Measurements from ENCODE around the gene CACNB2.

DNA sequence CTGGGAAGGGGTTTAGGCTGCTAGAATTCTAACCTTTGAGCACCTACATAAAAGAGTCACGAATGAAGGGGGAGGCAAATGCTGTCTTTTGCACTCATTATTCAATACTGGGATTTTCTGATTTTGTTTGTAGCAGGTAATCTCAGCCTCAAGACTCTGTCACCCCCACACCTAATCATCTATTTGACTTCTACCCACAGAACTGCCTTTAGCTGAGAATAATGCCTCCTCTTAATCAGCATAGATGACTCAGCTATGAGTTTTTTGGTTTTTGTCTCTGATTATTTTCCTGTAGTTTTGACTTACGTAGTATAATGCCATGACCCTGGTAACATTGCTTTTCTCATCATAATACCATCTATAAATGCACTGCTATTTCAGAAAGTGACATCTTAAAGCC, 42.7 kb upstream of the CACNB2 start:
- TF ChIP-seq EZH2phosphoT487 (IDR thresholded peaks at IDR 0.05) (no peak), EZH2 (IDR thresholded peaks at IDR 0.05) (no peak)

Data from neural progenitor cell (in vitro differentiated cells).